Naive thymus-derived CD8-positive, alpha-beta T cell (primary cell): ENCODE results near the gene MAPK12. TPM values are rescaled to one million over a fixed set of nuclear protein-coding genes. Genes with fewer than 3 reads are reported as not detected.
A peak's percentile ranks its signal among the peaks of the same experiment; 100 is the strongest.

ENCODE experiments used
- ATAC-seq, 2 donors: fragments of 150-1000 bp; cut with Tn5 transposase in 1 of 2; sonication (Bioruptor Pico), chemical (Tn5 transposase) in 1 of 2; 1 replicate in 1 of 2; 2 replicates in 1 of 2; pipeline ENCODE4 v1.10.0; 2021; ENCODE audit warnings: mild to moderate bottlenecking in 2 of 2, moderate library complexity in 2 of 2
- POLR2A ChIA-PET: fragments of 350-600 bp; sonication (Branson Sonifier 250); formaldehyde crosslinking; loops from one replicate; lab custom pipeline; 2021; ENCODE audit warnings: antibody characterized with exemption; lab: Charles Lee
- DNase-seq, 10 donors: peaks; one replicate each; pipeline versions ENCODE4 v3.0.0 to v3.0.0-alpha.2; 2020 to 2022
- H3K27ac Mint-ChIP-seq, 10 donors: one replicate each; pipeline ENCODE4 v1.8.0; 2020 to 2022; ENCODE audit warnings: mild to moderate bottlenecking in 10 of 10, mixed read lengths in 10 of 10, moderate library complexity in 4 of 10, inconsistent platforms in 1 of 10
- H3K27me3 Mint-ChIP-seq, 5 donors: one replicate each; pipeline ENCODE4 v1.8.0; 2021 to 2022; ENCODE audit warnings: mixed read lengths in 5 of 5
- H3K36me3 Mint-ChIP-seq, 3 donors: one replicate each; pipeline ENCODE4 v1.8.0; 2020 to 2022; ENCODE audit warnings: mixed read lengths in 3 of 3, mild to moderate bottlenecking in 2 of 3, inconsistent platforms in 1 of 3
- H3K4me1 Mint-ChIP-seq, 4 donors: one replicate each; pipeline ENCODE4 v1.8.0; 2021 to 2022; ENCODE audit warnings: mixed read lengths in 4 of 4
- H3K4me3 Mint-ChIP-seq, 10 donors: one replicate each; pipeline ENCODE4 v1.8.0; 2020 to 2022; ENCODE audit warnings: mild to moderate bottlenecking in 10 of 10, mixed read lengths in 10 of 10, moderate library complexity in 6 of 10, inconsistent platforms in 1 of 10
- H3K9me3 Mint-ChIP-seq, 9 donors: one replicate each; pipeline ENCODE4 v1.8.0; 2020 to 2022; ENCODE audit warnings: mixed read lengths in 9 of 9, mild to moderate bottlenecking in 3 of 9, inconsistent platforms in 1 of 9, moderate library complexity in 1 of 9
- polyA plus RNA-seq, 3 donors: library from polyadenylated mRNA; unstranded; fragments of 300-500 nt; fragmentation: Illumina TruSeq; gene quantifications; one replicate each; pipeline ENCODE4 v1.2.3, GENCODE V29; 2021
- total RNA-seq, 8 experiments: library from RNA in 2 of 8; stranded (reverse) in 2 of 8; gene quantifications; one replicate each; pipeline ENCODE4 v1.2.3 and lab custom pipeline; 2021 to 2026

The MAPK12 gene
- total and polyA plus RNA-seq, 5 experiments from 2014 or later = 0.02 to 2.9 (median 1.1) TPM; not detected in 1

DNA sequence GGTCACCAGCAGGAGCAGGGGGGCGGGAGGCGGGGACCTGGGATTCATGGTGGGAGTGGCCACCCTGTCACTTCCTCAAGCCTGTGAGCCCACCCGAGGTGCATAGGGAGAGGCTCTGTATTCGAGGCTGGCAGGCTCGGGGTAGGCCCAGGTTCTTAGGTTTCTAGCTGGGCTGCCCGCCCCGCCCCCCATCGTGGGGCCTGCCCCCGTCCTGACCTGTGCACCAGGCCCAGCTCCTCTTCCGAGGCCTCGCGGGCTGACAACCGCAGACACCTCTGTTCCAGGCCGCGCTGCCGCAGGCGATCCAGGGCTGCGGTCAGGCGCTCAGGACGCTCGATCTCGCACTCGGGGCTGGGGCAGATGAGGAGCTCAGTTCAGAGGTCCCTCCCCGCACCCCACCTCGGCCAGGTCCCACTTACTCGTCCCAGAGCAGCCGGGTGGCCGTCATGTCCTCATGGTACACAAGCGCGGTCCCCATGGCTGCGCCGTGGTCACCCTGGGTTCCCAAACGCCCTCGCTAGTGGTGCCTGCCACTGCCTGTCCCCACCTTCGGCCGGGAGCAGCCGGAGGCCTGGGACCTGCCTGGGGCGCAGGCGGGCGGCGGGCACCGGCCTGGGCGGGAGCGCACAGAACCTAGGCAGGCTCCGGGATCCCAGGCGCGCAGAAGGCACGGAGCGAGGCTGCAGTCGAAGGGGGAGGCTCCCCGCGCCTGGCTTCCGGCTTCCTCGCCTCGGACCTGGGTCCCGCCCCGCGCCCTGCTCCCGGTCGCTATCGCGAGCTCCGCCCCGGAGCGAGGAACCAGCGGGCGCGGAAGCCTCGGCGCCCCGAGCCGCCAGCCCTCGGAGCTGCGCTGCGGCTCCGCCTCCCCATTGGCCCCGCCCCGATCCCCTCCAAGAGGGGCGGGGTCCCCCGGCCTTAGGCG is 10.7 kb downstream of the MAPK12 start, which contains the start of gene HDAC10:
HDAC10 (minus strand) TSS at position 711 of the 922 bp plus-strand sequence; CDS start at position 478, 233 bp downstream.
- peaks cover 0 to 25% (median 7%) of the 10 kb centered on the region in 4 donors for H3K4me1 Mint-ChIP-seq
- H3K36me3 Mint-ChIP-seq = peaks cover 0 to 7% (median 2%) of the 10 kb centered on the region in 3 donors
- peak within 1 kb of the TSS; percentile 60 to 87 (median 77) for H3K4me3 Mint-ChIP-seq
- H3K27me3 Mint-ChIP-seq = no peaks in the 10 kb centered on the region
- H3K27ac Mint-ChIP-seq = peak within 1 kb of the TSS; percentile 23 to 83 (median 62)
- POLR2A ChIA-PET = interaction anchor here (0.5 to 3.2 kb wide), 24 partner anchors 8 to 371 kb away, joined by 3 to 23 read pairs (median 4); partner anchors contain the start of genes DENND6B, LMF2, NCAPH2 and SCO2
- ATAC-seq (peak; percentile 72 to 82), DNase-seq (peak; percentile 59 to 87 (median 71))
- H3K9me3 Mint-ChIP-seq = no peaks in the 10 kb centered on the region

DNA sequence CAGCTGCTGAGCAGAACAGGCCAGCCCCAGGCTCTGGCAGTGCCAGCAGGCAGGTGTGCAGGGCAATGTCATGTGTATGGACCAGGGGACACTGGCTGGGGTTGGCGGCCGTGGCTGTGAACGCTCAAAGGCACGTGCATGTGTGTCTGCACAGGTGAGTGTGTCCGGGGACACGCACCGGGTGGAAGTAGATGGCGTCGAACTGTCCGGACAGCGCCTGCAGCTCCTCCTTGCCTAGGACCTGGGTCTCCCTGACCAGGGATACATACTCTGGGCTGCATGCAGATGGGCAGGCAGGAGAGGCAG is 11.3 kb downstream of the MAPK12 start:
- Mint-ChIP-seq H3K36me3 (peaks cover 0 to 7% (median 2%) of the 10 kb centered on the region in 3 donors), H3K4me1 (peaks cover 0 to 29% (median 7%) of the 10 kb centered on the region in 4 donors), H3K9me3 (no peaks in the 10 kb centered on the region), H3K27ac (peak overlapping the region in 3 of 10 donors; percentile 53 to 73 (median 63)), H3K27me3 (no peaks in the 10 kb centered on the region), H3K4me3 (peak overlapping the region; percentile 60 to 87 (median 77))
- DNase-seq (no peak), ATAC-seq (no peak)
- POLR2A ChIA-PET = interaction anchor here (0.5 to 3.2 kb wide), 15 partner anchors 13 to 371 kb away, joined by 3 to 23 read pairs (median 4); partner anchors contain the start of genes DENND6B, LMF2, NCAPH2 and SCO2

DNA sequence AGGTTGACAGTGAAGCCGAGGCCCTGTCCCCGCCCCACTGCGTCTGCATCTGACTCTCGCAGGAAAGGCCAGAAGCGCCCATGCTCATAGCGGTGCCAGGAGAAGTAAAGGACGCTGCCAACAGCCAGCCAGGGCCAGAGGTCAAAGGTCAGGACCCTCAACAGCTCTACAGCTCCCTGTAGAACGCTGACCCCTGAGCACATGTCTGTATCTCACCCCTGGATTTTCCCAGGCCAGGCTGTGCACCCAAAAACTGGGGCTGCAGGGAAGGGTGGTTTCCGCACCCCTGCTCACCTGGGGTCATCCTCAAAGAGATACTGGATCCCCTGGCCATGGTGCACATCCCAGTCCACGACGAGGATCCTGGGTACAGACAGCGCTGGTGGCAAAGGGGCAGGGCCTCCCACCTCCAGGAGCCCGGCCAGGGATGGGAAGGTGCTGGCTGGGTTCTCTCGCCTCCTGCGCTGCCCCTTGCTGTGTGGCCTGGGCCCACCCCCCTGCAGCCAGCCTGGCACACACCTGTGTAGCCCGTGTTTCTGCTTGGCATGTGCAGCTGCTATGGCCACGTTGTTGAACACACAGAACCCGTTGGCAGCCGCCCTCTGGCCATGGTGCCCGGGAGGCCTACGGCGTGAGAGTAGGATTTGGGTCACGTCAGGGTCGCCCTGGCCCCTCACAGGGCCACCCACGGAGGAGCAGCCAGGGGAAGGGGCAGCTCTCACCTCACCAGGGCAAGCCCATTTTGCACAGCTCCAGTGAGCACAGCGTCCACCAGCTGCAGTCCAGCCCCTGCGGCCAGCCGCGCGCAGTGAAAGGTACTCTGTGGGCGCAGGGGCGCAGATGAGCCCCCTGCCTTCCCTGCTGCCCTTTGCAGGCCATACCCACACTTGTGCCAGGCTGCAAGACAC is 11.9 kb downstream of the MAPK12 start:
- POLR2A ChIA-PET = interaction anchor here (0.5 to 2.3 kb wide), 6 partner anchors 59 to 305 kb away, joined by 3 to 20 read pairs (median 3); partner anchors contain the start of genes LMF2 and NCAPH2
- peak overlapping the region in 1 of 10 donors; percentile 63 for H3K27ac Mint-ChIP-seq

GRCh38 chr22:50248196-50249081 is 13.0 kb downstream of the MAPK12 start:
- Mint-ChIP-seq H3K27ac (peak overlapping the region in 2 of 10 donors; percentile 74 to 90), H3K4me3 (peak overlapping the region in 2 of 10 donors; percentile 19 to 34), H3K36me3 (peaks cover 0 to 10% (median 4%) of the 10 kb centered on the region in 3 donors), H3K4me1 (peaks cover 3 to 40% (median 17%) of the 10 kb centered on the region in 4 donors), H3K27me3 (no peaks in the 10 kb centered on the region), H3K9me3 (no peaks in the 10 kb centered on the region)
- POLR2A ChIA-PET = no interaction called here
- ATAC-seq = no peak
- no peak for DNase-seq

More for the DNA sequence above, 11.9 kb downstream of the MAPK12 start:
- Mint-ChIP-seq H3K4me1 (peaks cover 3 to 32% (median 12%) of the 10 kb centered on the region in 4 donors), H3K9me3 (no peaks in the 10 kb centered on the region), H3K27me3 (no peaks in the 10 kb centered on the region), H3K36me3 (peaks cover 0 to 10% (median 4%) of the 10 kb centered on the region in 3 donors), H3K4me3 (peak overlapping the region in 8 of 10 donors; percentile 70 to 87 (median 78))
- ATAC-seq = no peak
- no peak for DNase-seq

DNA sequence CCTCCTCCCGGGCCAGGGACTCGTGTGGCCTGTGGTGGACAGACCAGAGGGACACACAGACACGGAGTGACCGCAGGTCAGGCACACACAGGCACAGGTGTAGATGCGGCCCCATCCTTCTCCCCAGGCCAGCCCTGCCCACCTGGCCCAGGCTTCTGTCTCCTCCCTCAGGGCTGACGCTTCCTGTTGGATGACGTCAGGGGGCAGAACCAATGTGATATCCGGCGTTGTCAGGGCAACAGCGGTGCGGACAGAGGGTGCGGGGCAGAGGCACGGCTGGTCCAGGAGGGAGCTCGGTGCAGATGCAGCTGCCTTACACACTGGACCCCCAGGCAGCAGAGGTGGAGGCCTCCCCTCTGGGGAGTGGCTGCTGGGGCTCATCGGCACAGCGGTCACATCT is 13.7 kb downstream of the MAPK12 start:
- H3K9me3 Mint-ChIP-seq = no peaks in the 10 kb centered on the region
- H3K36me3 Mint-ChIP-seq = peaks cover 0 to 10% (median 4%) of the 10 kb centered on the region in 3 donors
- H3K4me1 Mint-ChIP-seq = peaks cover 3 to 44% (median 19%) of the 10 kb centered on the region in 4 donors
- POLR2A ChIA-PET = no interaction called here
- DNase-seq (peak in 6 of 10 donors; percentile 26 to 72 (median 34)), ATAC-seq (no peak)
- H3K27ac Mint-ChIP-seq = peak overlapping the region in 6 of 10 donors; percentile 50 to 90 (median 71)
- no peaks in the 10 kb centered on the region for H3K27me3 Mint-ChIP-seq
- H3K4me3 Mint-ChIP-seq = peak overlapping the region in 7 of 10 donors; percentile 18 to 69 (median 36)

DNA sequence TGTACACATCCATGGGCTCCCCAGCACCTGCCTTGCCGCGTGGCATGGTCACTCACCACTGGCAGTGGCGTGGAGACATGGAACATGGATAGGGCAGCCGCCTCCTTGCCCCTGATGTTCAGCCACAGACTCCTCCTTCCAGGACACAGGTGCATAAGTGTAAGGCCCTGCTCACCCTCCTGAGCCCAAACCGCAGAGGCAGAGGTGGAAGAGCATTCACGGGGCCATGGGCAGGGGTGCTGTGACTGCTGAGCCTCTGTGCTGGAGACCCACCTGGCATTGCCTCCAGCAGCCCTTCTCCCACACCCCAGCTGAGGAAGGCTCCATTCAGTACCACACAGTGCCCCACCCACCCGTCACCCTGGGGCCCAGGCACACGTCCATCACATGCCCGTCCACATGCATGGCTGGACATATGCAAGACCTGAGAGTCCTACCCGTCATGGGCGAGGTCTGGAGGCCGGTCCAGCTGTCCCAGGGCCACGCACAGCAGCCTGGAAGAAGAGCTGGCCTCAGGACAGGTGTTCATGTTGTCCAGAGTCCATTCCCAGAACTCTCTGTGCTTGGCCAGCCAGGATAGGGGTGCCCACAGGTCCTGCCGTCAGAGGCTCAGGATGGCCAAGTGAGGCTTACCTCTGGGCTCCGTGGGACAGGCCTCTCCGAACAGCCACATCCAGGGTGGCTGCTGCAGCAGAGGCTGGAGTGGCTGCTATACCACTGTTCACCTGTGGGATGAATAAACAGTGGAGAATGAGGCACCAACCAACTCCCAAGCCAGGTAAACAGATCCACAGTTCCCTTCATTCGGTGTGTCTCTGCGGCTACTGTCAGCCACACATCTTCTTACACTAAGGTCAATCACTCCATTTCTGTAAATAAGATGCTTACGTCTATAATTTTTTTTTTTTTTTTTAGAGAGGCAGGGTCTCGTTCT is 15.0 kb downstream of the MAPK12 start:
- Mint-ChIP-seq H3K4me3 (peak overlapping the region; percentile 52 to 100 (median 60)), H3K27ac (peak overlapping the region in 6 of 10 donors; percentile 31 to 77 (median 62)), H3K36me3 (peaks cover 0 to 11% (median 4%) of the 10 kb centered on the region in 3 donors), H3K4me1 (peaks cover 5 to 54% (median 26%) of the 10 kb centered on the region in 4 donors), H3K27me3 (no peaks in the 10 kb centered on the region), H3K9me3 (no peaks in the 10 kb centered on the region)
- no peak for DNase-seq
- ATAC-seq = no peak
- POLR2A ChIA-PET = interaction anchor here (0.7 to 3.5 kb wide), 5 partner anchors 45 to 375 kb away, joined by 3 to 17 read pairs (median 3); partner anchors contain the start of genes LMF2, NCAPH2 and SCO2

- Mint-ChIP-seq H3K4me3 (peak overlapping the region; percentile 85 to 100 (median 99)), H3K36me3 (peaks cover 0 to 16% (median 4%) of the 10 kb centered on the region in 3 donors), H3K27me3 (no peaks in the 10 kb centered on the region), H3K27ac (peak overlapping the region; percentile 98 to 100 (median 100)), H3K4me1 (peaks cover 9 to 61% (median 32%) of the 10 kb centered on the region in 4 donors), H3K9me3 (no peaks in the 10 kb centered on the region)
- peak; percentile 7 to 35 for ATAC-seq
- DNase-seq = peak in 1 of 10 donors; percentile 41
- POLR2A ChIA-PET = interaction anchor here (0.7 to 3.5 kb wide), 6 partner anchors 15 to 383 kb away, joined by 3 to 17 read pairs (median 5); partner anchors contain the start of genes ARSA, LMF2, NCAPH2 and SCO2
These were observed 16.0 kb downstream of the MAPK12 start for GRCh38 chr22:50245214-50246072.

- Mint-ChIP-seq H3K4me3 (peak within 1 kb of the TSS; percentile 85 to 100 (median 99)), H3K27me3 (no peaks in the 10 kb centered on the region), H3K27ac (peak within 1 kb of the TSS; percentile 98 to 100 (median 100)), H3K4me1 (peaks cover 11 to 60% (median 31%) of the 10 kb centered on the region in 4 donors), H3K36me3 (peaks cover 0 to 25% (median 4%) of the 10 kb centered on the region in 3 donors), H3K9me3 (no peaks in the 10 kb centered on the region)
- POLR2A ChIA-PET = interaction anchor here (0.6 to 3.5 kb wide), 20 partner anchors 12 to 383 kb away, joined by 3 to 20 read pairs (median 4); partner anchors contain the start of genes ARSA, DENND6B and SCO2
- peak; percentile 83 to 93 (median 90) for DNase-seq
- peak; percentile 79 to 81 for ATAC-seq
These were observed 16.9 kb downstream of the MAPK12 start, which contains the start of gene TUBGCP6 for GRCh38 chr22:50244420-50245213. TSS of gene TUBGCP6 (minus strand) at chr22:50245023. CDS start at chr22:50244459, 564 bp downstream.
